IMR-90 (cell line): ENCODE results near the gene PROKR2.

Experiments used
- CTCF ChIP-seq: conservative IDR thresholded peaks from 2 replicates; pipeline ENCODE4 v1.5.1; 2012; ENCODE audit warnings: mild to moderate bottlenecking, low read depth, low read length, improper control_type of control experiment
- MXI1 ChIP-seq: IDR thresholded peaks from 2 replicates; pipeline ENCODE4 v1.6.1; 2012; ENCODE audit warnings: low read depth, mild to moderate bottlenecking, low read length, moderate library complexity, borderline replicate concordance
- POLR2A ChIP-seq: IDR thresholded peaks from 2 replicates; pipeline ENCODE4 v1.6.1; 2012; ENCODE audit warnings: mild to moderate bottlenecking, low read depth, low read length

GRCh38 chr20:5268449-5268848, 48.3 kb downstream of the PROKR2 start:
- TF ChIP-seq CTCF (no peak), MXI1 (no peak), POLR2A (no peak)
